MV-4-11 (cell line): ENCODE data around the gene PCYOX1L.
A peak's percentile ranks its signal among the peaks of the same experiment; 100 is the strongest.
"Not testable (repeated sequence)": the region's sequence is repeated elsewhere in the genome, so short reads cannot be mapped to it uniquely, and the experiment has no call there.

Experiments
- DNase-seq: peaks from one replicate; lab custom pipeline; 2025; lab: John Stamatoyannopoulos, UW

PCYOX1L gene

GRCh38 chr5:149387081-149387631 is 29.3 kb downstream of the PCYOX1L start:
- DNase-seq = no peak

DNA sequence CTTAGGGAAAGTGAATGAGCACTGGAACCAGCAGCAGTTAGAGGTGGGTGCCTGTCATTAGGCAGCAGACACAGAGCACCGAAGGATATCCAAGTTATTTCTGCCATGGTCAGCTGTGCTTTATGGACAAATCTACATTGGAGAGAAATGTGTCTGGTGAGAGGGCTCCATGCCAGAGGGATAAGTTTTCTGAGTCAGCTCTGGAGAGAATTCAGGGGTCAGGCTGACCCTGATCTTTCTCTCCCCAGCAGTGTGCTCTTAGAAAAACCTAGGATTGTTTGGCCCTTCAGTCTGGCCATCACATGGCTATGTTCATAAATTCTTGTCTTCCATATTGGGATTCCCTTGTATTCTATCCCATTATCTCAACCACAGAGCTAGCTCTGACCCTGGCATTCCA is 30.1 kb downstream of the PCYOX1L start:
- no peak for DNase-seq

GRCh38 chr5:149388498-149389190 is 30.8 kb downstream of the PCYOX1L start:
- DNase-seq = no peak

DNA sequence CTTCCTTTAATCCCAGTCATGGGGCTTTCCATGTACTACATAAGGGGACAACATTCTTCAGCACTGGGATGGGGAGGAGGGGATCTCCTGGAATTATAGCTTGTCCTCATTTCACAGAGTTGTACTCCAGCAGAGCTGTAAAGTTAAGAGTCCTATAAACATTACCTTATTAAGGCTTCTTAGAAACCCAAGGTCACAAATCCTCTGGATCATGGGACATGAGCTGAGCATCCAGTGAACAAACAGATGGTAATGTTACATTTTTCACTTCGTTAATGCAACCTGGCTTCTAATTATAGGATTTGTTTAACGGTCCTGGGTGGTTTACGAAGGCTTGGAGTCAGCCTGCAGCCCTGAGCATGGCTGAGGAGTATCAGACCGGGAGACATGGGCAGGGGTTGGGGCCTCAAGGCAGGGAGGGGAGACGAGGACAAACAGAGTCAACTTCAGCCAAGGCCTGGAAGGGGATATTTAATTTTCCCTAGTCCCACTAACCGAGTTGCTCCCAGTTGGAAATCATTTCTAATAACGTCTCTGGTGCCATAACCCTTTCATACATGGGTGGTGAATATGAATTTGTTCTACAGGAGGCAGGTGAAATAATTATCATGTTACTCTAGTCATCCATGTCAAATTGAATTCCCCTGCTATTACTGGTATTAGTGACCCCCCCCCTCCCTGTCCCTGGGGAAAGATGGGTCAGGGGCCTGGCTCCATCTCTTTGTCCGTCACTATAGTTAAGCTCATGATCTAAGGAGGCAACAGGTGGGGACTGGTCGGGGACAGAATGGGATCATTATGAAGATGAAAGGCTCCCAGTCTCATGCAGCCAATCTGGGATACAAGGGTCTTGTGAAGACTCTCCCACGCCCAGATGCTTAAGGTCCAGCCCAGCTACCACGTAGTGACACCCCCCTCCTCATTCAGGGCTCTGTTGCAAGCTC is 32.0 kb downstream of the PCYOX1L start:
- DNase-seq = no peak

GRCh38 chr5:149391076-149391475 is 33.2 kb downstream of the PCYOX1L start:
- DNase-seq = not testable (repeated sequence)

GRCh38 chr5:149391524-149391923 is 33.7 kb downstream of the PCYOX1L start:
- DNase-seq = no peak

- DNase-seq = no peak
Measured at GRCh38 chr5:149392718-149393117, 34.9 kb downstream of the PCYOX1L start.

DNA sequence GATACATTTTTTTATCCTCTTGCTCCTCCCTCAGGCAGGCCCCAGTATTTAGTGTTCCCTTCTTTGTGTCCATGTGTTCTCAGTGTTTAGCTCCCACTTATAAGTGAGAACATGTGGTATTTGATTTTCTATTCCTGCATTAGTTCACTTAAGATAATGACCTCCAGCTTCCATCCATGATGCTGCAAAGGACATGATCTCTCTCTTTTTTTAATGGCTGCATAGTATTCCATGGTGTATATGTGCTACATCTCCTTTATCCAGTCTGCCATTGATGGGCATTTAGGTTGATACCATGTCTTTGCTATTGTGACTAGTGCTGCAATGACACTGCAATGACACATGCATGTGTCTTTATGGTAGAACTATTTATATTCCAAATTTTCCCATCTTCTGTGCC is 37.1 kb downstream of the PCYOX1L start:
- not testable (repeated sequence) for DNase-seq

GRCh38 chr5:149397530-149397929 is 39.7 kb downstream of the PCYOX1L start:
- DNase-seq = peak; percentile 3

DNA sequence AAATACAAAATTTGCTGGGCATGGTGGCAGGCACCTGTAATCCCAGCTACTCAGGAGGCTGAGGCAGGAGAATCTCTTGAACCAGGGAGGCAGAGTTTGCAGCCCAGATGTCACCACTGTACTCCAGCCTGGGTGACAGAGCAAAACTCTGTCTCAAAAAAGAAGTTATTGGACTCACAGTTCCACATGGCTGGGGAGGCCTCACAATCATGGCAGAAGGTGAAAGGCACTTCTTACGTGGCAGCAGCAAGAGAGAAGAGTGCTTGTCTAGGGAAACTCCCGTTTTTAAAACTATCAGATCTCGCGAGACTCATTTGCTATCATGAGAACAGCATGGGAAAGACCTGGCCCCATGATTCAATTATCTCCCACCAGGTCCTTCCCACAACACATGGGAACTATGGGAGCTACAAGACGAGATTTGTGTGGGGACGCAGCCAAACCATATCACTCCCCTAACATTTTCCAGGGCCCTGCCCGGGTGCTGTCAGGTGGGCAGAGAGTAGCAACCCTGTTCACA is 41.0 kb downstream of the PCYOX1L start:
- DNase-seq = not testable (repeated sequence)

DNA sequence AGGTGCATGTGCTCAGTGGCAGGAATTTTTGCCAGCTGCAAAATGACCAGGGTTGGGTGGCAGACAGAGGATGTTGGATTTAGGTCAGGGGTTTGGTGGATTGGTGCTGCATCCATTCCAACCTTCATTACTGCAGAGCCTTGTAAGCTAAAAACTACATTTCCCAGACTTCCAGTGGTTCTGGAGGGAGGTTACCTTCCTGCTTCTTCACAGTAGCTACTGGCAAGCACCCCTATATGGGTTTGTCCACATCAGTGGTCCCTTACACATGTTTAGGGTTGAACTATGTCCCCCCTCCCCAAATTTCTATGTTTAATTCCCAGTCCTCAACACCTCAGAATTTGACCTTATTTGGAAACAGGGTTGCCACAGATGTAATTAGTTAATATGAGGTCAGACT is 41.9 kb downstream of the PCYOX1L start:
- no peak for DNase-seq

GRCh38 chr5:149400304-149400703 is 42.5 kb downstream of the PCYOX1L start:
- DNase-seq = no peak

DNA sequence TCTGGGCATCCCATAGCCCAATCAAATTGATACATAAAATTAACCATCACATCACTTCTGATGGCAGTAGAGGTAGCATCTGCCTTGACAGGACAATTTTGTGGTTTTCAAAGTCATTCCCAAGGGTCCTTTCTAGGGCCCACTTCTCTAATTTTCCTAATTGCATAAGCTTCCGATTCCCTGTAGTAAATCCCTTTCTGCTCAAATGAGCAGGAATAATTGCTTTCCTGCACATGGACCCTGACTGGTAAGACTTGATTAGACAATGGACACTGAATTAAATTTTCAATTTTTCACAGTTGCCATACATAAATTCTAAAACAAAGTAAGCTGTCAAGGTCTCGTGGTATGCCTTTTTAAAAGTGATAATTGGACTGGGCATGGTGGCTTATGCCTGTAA is 43.2 kb downstream of the PCYOX1L start:
- DNase-seq = no peak

GRCh38 chr5:149402291-149402690 is 44.4 kb downstream of the PCYOX1L start:
- no peak for DNase-seq

- DNase-seq = no peak
Measured at GRCh38 chr5:149403923-149404745, 46.3 kb downstream of the PCYOX1L start.

DNA sequence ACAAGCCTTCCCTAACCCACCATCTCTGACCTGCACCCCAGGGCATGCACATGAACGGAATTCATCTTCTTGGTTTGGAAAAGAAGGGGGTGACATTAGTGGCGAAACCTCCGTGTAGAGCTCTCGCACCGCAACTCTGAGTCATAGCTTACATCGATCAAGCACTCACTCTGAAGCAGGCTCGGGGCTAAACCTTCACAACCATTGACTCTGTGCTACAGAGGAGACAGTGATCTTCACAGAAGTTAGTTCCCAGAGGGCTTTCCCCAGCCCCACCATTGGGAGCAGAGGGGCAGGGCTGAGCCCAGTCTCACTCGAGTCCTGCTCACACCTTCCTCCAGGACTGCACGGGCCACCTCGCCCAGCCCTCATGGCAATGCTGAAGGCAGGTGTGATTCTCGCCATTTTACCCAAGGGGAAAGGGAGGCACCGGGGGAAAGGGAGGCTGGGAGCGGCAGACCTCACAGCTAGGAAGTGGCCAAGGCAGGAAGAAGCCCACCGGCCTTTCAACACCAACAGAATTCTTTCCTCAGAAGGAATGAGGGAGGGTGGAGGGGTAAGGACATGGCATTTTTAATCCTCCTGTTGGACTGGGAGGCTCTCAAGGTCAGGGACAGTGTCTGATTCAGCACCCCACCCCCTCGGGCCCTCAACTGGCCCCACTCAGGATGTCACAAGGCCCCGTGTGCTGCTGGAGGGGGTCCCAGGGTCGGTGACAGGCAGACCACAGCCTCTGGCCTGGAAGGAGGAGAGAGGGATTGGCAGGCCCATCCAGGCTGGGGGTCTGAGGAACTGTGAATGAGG is 47.1 kb downstream of the PCYOX1L start:
- peak; percentile 43 for DNase-seq

DNA sequence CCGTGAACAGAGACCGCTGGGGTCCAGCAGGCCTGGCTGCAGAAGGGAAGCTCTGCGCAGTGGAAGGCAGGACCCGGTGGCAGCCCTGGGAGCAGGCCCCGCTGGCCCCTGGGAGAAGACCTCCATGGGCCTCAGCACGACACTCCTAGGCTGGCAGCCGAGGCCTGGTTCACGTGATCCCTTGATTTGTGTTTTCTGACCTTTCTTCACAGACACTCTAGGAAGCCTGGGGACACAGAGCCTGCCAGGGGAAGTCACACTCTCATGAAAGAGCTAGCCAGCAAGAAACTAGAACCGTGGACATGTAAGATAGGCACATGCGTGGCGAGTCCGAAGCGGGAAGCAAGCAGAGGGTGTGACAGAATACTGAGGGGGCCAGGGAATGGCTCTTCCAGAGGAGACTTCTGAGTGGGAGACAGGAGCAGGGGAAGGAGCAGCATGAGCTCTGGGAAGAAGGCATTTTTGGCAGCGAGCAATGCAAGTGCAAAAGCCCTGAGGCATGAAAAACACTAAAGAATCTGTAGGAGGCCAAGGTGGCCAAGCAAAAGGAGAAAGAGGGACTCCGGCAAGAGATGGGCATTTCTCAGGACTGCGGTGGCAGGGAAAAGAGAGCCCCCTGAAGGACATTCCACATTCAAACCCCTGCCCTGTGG is 47.8 kb downstream of the PCYOX1L start:
- no peak for DNase-seq

DNA sequence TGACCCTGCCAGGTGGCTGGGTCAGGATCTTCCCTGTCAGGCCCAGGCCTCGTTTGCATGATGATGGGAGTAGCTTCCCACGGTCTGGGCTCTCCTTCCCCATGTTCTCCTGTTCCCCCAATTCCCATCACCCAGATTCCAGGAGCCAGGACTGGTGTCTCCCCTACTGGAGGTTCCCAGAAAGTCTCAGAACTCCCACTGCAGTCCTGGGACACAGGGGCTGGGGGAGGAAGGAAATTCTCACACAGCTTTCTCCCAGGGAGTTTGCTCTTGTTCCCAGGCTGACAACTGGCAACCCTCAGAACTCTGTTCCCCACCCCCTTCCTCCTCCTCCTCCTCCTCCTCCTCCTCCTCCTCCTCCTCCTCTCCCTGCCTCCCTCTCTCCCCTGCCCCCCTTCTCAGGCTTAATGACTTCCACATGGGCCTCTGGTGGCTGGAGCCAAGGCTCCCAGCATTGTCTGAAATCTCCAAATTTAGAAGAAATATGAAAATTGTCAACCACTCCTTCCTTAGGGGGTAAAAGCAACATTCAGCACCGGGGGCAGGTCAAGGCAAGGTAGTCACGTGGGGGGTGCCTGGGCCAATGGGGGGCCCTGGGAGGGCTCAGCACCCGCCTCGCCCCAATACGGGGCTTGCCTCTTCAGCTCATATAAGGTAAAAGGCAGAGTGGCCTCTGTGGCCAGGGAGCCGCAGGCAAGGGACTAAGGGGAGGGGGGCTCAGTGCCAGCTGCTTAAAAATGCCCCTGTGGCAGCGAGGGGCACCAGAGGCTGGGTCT is 48.5 kb downstream of the PCYOX1L start:
- no peak for DNase-seq

DNA sequence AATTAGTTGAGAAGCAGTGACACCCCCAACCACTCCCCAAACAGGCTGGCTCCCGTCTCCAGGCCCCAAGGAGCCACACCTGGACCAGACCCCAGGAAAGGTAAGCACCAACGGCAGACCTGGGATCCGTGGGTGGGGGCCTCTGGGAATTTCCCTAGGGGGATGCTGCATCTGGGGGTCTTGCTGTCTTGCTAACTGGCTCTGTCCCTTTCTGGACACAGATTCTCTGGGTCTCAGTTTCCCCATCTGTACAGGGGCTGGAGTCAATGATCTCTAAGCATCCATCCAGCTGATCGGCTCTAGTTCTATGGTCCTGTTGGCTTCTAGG is 49.1 kb downstream of the PCYOX1L start:
- no peak for DNase-seq
